Measurements from ENCODE around the gene RTP5.

GRCh38 chr2:241836292-241836691 is 33.2 kb upstream of the RTP5 start:
- no peak for TF ChIP-seq MAFK (IDR thresholded peaks at IDR 0.05; ENCODE audit: low read depth, low read length)
- no peak for TF ChIP-seq POLR2AphosphoS5 (IDR thresholded peaks at IDR 0.05; ENCODE audit: low read depth, low read length)
- TF ChIP-seq CTCF (IDR thresholded peaks at IDR 0.05; ENCODE audit: control extremely low read depth in 1 of 3, insufficient read depth in 1 of 3, low read depth in 1 of 3, low read length in 3 of 3), result no peak
- no peak for TF ChIP-seq SP2 (IDR thresholded peaks at IDR 0.05; ENCODE audit: low read length)
